ENCODE data around the gene OSBPL7. TPM values are rescaled to one million over a fixed set of nuclear protein-coding genes. Genes with fewer than 3 reads are reported as not detected.
A peak's percentile ranks its signal among the peaks of the same experiment; 100 is the strongest.

OSBPL7 gene
- total RNA-seq, 1 donor from 2014 or later, result 14.4 TPM

GRCh38 chr17:47797797-47798196, 23.8 kb downstream of the OSBPL7 start:
- Histone ChIP-seq H3K27me3 (peaks cover 8% of the 10 kb centered on the region), H3K27ac (no peak overlapping the region), H3K4me1 (no peaks in the 10 kb centered on the region), H3K4me3 (no peak overlapping the region), H3K36me3 (no peaks in the 10 kb centered on the region), H3K9me3 (no peaks in the 10 kb centered on the region)
- TF ChIP-seq CTCF (IDR thresholded peaks at IDR 0.05), result no peak
- no peak for DNase-seq
- ATAC-seq, result no peak
- intact Hi-C loops (cut with DNase I), result no loop called here

GRCh38 chr17:47792979-47793378, 28.6 kb downstream of the OSBPL7 start:
- peaks cover 10% of the 10 kb centered on the region for H3K4me1 ChIP-seq
- no peak for ATAC-seq
- no peak overlapping the region for H3K4me3 ChIP-seq
- peak; percentile 26 for DNase-seq
- TF ChIP-seq CTCF (IDR thresholded peaks at IDR 0.05), result no peak
- H3K36me3 ChIP-seq, result no peaks in the 10 kb centered on the region
- H3K9me3 ChIP-seq, result no peaks in the 10 kb centered on the region
- intact Hi-C loops (cut with DNase I), result no loop called here
- no peak overlapping the region for H3K27ac ChIP-seq
- peaks cover 52% of the 10 kb centered on the region for H3K27me3 ChIP-seq

- intact Hi-C loops (cut with DNase I), result no loop called here
- H3K4me1 ChIP-seq, result peaks cover 10% of the 10 kb centered on the region
Measured at GRCh38 chr17:47792457-47792856, 29.1 kb downstream of the OSBPL7 start.

GRCh38 chr17:47791025-47791424, 30.6 kb downstream of the OSBPL7 start:
- H3K9me3 ChIP-seq, result no peaks in the 10 kb centered on the region
- ATAC-seq, result no peak
- no peak for DNase-seq
- H3K4me1 ChIP-seq, result peaks cover 10% of the 10 kb centered on the region
- intact Hi-C loops (cut with DNase I), result no loop called here
- no peak for TF ChIP-seq CTCF (IDR thresholded peaks at IDR 0.05)
- H3K27me3 ChIP-seq, result peaks cover 58% of the 10 kb centered on the region
- no peaks in the 10 kb centered on the region for H3K36me3 ChIP-seq
- no peak overlapping the region for H3K4me3 ChIP-seq
- no peak overlapping the region for H3K27ac ChIP-seq

More at GRCh38 chr17:47792457-47792856, 29.1 kb downstream of the OSBPL7 start:
- H3K36me3 ChIP-seq, result no peaks in the 10 kb centered on the region
- no peak overlapping the region for H3K27ac ChIP-seq
- no peak for DNase-seq
- peaks cover 53% of the 10 kb centered on the region for H3K27me3 ChIP-seq
- H3K4me3 ChIP-seq, result no peak overlapping the region
- no peaks in the 10 kb centered on the region for H3K9me3 ChIP-seq
- TF ChIP-seq CTCF (IDR thresholded peaks at IDR 0.05), result no peak
- ATAC-seq, result no peak

- Histone ChIP-seq H3K36me3 (no peaks in the 10 kb centered on the region), H3K4me3 (peak overlapping the region; percentile 34), H3K4me1 (peaks cover 10% of the 10 kb centered on the region), H3K9me3 (no peaks in the 10 kb centered on the region), H3K27me3 (peaks cover 58% of the 10 kb centered on the region), H3K27ac (no peak overlapping the region)
- peak; percentile 71 for DNase-seq
- peak; percentile 50 for TF ChIP-seq CTCF (IDR thresholded peaks at IDR 0.05)
- ATAC-seq, result peak; percentile 90
- intact Hi-C loops (cut with DNase I), result no loop called here
Measured at GRCh38 chr17:47789611-47790561, 31.7 kb downstream of the OSBPL7 start.
